Uterus (tissue), 4 donors: ENCODE measurements around the gene CALHM2. TPM values are rescaled to one million over a fixed set of nuclear protein-coding genes. Genes with fewer than 3 reads are reported as not detected.

Source experiments
- DNase-seq, 2 donors: peaks; one replicate each; pipeline ENCODE4 v3.0.0-alpha.2; 2019 to 2020
- H3K27ac ChIP-seq, 2 donors: fragments of 200-600 bp; sonication (generic); 1 replicate in 1 of 2; 2 replicates in 1 of 2; pipeline ENCODE4 v1.5.1; 2016 to 2018
- H3K27me3 ChIP-seq, 2 donors: fragments of 200-600 bp; sonication (generic); one replicate each; pipeline ENCODE4 v1.5.1; 2018 to 2019; ENCODE audit warnings: control low read depth in 1 of 2
- H3K36me3 ChIP-seq, 2 donors: fragments of 200-600 bp; sonication (generic); one replicate each; pipeline ENCODE4 v1.5.1; 2019; ENCODE audit warnings: control low read depth in 1 of 2
- H3K4me1 ChIP-seq, 2 donors: fragments of 200-600 bp; sonication (generic); one replicate each; pipeline ENCODE4 v1.5.1; 2018 to 2019; ENCODE audit warnings: control low read depth in 1 of 2
- H3K4me3 ChIP-seq, 2 donors: fragments of 200-600 bp; sonication (generic); 1 replicate in 1 of 2; 2 replicates in 1 of 2; pipeline ENCODE4 v1.5.1; 2018 to 2019; ENCODE audit warnings: mild to moderate bottlenecking in 1 of 2
- H3K9me3 ChIP-seq, 2 donors: fragments of 200-600 bp; sonication (generic); one replicate each; pipeline ENCODE4 v1.5.1; 2019; ENCODE audit warnings: control low read depth in 1 of 2
- POLR2A ChIP-seq, 2 donors: fragments of 450-650 bp; IDR thresholded peaks; one replicate each; pipeline ENCODE4 v1.6.1; 2016; ENCODE audit warnings: antibody characterized with exemption in 2 of 2, mild to moderate bottlenecking in 1 of 2, moderate library complexity in 1 of 2
- intact Hi-C: fragments of 100-400 bp; cut with DNase I; formaldehyde crosslinking; loops from one replicate; pipeline ENCODE4 v1.15.1; 2023; ENCODE audit warnings: low total_unique reads
- total RNA-seq, 4 donors: library from RNA; depleted of rRNA in 3 of 4; stranded (reverse); fragments of >200 nt in 3 of 4; gene quantifications; one replicate each; pipeline versions ENCODE4 v1.1.0 to v1.2.4, GENCODE V29; 2014 to 2023
- TF ChIP-seq, protein P1 (sequence below), 4 experiments: fragments of 200-600 bp in 2 of 4; fragments of 450-650 bp in 2 of 4; sonication (generic) in 2 of 4; IDR thresholded peaks; one replicate each; pipeline ENCODE4 v1.5.1; 2016 to 2019; ENCODE audit warnings: antibody characterized with exemption in 4 of 4, mild to moderate bottlenecking in 2 of 4, moderate library complexity in 1 of 4
- donor health status: DM: yes; HTN: yes; CAD: no.

The CALHM2 gene
- total RNA-seq, 4 donors from 2014 or later: 29.7 to 98.7 (median 46.8) TPM

DNA sequence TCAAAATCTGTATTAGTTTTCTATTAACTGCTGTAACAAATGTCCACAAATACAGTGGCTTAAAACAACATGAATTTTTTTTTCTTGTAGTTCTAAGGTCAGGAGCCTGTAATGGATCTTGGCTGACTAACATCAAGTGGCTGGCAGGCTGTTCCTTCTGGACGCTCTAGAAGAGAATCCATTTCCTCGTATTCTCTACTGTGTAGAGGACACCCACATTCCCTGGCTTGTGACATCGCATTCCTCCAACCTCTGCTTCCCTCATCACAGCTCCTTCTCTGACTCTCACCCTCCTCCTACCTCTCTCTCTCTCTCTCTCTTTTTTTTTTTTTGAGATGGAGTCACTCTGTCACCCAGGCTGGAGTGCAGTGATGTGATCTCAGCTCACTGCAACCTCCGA, 11.3 kb upstream of the CALHM2 start:
- Histone ChIP-seq H3K36me3 (no peaks in the 10 kb centered on the region), H3K4me1 (no peaks in the 10 kb centered on the region), H3K4me3 (no peak overlapping the region), H3K27ac (no peak overlapping the region), H3K27me3 (no peaks in the 10 kb centered on the region), H3K9me3 (no peaks in the 10 kb centered on the region)
- intact Hi-C loops: no loop called here
- DNase-seq: no peak
- TF ChIP-seq, protein P1, sequence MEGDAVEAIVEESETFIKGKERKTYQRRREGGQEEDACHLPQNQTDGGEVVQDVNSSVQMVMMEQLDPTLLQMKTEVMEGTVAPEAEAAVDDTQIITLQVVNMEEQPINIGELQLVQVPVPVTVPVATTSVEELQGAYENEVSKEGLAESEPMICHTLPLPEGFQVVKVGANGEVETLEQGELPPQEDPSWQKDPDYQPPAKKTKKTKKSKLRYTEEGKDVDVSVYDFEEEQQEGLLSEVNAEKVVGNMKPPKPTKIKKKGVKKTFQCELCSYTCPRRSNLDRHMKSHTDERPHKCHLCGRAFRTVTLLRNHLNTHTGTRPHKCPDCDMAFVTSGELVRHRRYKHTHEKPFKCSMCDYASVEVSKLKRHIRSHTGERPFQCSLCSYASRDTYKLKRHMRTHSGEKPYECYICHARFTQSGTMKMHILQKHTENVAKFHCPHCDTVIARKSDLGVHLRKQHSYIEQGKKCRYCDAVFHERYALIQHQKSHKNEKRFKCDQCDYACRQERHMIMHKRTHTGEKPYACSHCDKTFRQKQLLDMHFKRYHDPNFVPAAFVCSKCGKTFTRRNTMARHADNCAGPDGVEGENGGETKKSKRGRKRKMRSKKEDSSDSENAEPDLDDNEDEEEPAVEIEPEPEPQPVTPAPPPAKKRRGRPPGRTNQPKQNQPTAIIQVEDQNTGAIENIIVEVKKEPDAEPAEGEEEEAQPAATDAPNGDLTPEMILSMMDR (IDR thresholded peaks at IDR 0.05): no peak

DNA sequence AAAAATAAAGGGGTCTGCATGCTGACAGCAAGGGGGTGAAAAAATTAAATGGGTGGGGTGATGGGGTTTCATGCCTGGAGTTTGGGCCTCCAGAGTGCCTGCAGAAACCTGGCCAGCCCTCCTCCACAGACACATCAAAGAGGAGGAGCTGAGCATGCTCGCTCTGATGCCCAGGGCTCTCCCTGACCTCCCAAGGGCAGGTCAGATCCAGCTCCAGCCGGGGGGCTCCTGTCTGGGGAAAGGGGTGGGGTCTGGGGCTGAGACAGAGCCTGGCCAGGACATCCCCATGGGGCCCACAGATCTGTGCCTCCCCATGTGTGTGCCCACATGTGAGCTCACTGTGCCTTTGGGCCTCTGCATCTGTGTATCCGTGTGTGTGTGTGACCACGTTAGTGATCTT, 7.4 kb upstream of the CALHM2 start:
- Histone ChIP-seq H3K4me1 (no peaks in the 10 kb centered on the region), H3K36me3 (no peaks in the 10 kb centered on the region), H3K27ac (no peak overlapping the region), H3K4me3 (no peak overlapping the region), H3K27me3 (no peaks in the 10 kb centered on the region), H3K9me3 (no peaks in the 10 kb centered on the region)
- DNase-seq: no peak
- TF ChIP-seq, protein P1 (IDR thresholded peaks at IDR 0.05): no peak
- TF ChIP-seq POLR2A (IDR thresholded peaks at IDR 0.05): no peak
- intact Hi-C loops: no loop called here

DNA sequence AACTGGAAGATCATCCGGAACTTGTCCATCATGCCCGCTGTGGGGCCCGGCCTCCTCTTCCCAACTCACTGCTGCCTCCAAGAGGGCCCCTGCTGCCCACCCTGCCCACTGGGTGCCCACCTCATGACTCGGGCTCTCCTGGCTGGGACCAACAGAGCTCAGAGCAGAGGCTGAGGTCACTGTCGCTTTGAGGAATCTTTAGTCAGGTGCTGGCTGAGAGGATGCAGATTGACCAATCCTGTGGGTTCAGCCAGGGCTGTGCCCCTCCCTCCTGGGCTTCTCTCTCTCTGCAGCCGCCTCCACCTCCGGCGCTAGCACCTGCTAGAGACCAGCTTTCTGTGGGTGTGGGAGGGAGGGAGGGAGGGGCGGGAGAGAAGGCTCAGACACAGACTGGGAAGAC, 6.5 kb upstream of the CALHM2 start, which contains the start of gene CALHM1:
Gene CALHM1 (minus strand): TSS at position 181 of the 400 bp plus-strand sequence. CDS start 149 bp downstream, at position 32.
- Histone ChIP-seq H3K27me3 (no peaks in the 10 kb centered on the region), H3K4me1 (no peaks in the 10 kb centered on the region), H3K9me3 (no peaks in the 10 kb centered on the region), H3K36me3 (no peaks in the 10 kb centered on the region), H3K4me3 (no peak within 1 kb of the TSS), H3K27ac (no peak within 1 kb of the TSS)
- DNase-seq: no peak
- intact Hi-C loops: no loop called here
- TF ChIP-seq POLR2A (IDR thresholded peaks at IDR 0.05): no peak
- TF ChIP-seq, protein P1 (IDR thresholded peaks at IDR 0.05): no peak

DNA sequence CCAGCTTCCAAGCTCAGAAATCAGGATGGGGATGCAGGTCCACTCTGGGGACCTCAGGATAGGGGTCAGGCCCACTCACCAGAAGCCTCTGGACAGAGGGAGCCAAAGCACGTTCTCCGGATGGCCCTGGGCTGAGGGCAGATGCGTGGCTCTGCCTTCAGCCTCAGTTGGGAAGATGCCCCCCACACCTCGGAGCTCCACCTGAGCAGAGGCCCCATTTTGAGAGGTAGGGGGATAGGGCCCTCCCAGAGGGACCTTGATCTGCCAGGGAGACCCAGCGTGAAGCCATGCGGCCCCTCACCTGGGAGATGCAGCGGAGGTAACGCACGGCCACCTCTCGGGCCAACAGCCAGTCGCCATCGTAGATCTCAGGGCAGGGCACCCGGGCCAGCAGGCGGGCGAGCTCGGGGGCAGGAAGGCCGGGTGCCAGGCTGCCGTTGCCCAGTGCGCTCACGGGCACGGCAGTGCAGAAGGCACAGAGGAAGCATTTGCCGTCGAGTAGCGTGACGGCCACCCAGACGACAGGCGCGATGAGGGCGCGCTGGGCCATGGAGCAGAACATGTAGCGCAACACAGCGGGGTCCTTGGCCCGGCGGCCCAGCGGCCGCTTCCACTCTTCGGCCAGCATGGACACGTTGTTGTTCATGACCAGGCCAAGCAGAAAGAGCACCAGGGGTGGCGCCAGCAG, 5.9 kb upstream of the CALHM2 start:
- intact Hi-C loops: no loop called here
- no peak overlapping the region for H3K27ac ChIP-seq
- no peaks in the 10 kb centered on the region for H3K36me3 ChIP-seq
- no peaks in the 10 kb centered on the region for H3K4me1 ChIP-seq
- DNase-seq: no peak
- no peaks in the 10 kb centered on the region for H3K9me3 ChIP-seq
- no peaks in the 10 kb centered on the region for H3K27me3 ChIP-seq
- TF ChIP-seq, protein P1 (IDR thresholded peaks at IDR 0.05): no peak
- no peak for TF ChIP-seq POLR2A (IDR thresholded peaks at IDR 0.05)
- no peak overlapping the region for H3K4me3 ChIP-seq

DNA sequence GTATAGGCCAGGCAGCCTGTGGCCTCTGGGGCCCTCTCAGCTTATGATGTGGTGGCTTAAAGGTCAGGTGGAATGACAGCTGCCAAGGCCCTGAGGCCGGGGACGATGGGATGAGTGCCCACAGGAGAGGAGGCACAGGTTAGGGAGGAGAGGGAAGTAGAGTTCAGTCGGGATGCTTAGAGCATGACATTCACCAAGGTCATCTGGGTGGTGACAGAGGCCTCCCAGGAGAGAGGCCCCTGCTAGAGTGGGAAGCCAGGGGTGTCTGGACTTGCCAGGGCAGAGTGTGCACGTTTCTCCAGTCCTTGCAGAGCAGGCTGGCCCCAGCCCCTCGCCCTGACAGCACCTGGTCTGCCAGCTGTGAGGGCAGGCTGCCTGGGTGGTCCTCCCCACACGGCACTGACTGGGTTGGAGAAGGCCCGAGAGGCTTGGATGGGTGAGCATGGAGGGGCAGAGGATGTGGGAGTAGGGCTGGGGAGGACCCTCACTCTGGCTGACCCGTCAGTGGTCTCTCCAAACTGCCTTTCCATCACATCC, 5.1 kb upstream of the CALHM2 start:
- H3K36me3 ChIP-seq: no peaks in the 10 kb centered on the region
- no peak for DNase-seq
- intact Hi-C loops: no loop called here
- no peak overlapping the region for H3K27ac ChIP-seq
- no peaks in the 10 kb centered on the region for H3K9me3 ChIP-seq
- no peaks in the 10 kb centered on the region for H3K4me1 ChIP-seq
- TF ChIP-seq, protein P1 (IDR thresholded peaks at IDR 0.05): no peak
- TF ChIP-seq POLR2A (IDR thresholded peaks at IDR 0.05): no peak
- H3K27me3 ChIP-seq: no peaks in the 10 kb centered on the region
- no peak overlapping the region for H3K4me3 ChIP-seq
